ENCODE data around the gene NUBP1. TPM values are rescaled to one million over a fixed set of nuclear protein-coding genes. Genes with fewer than 3 reads are reported as not detected.
A peak's percentile ranks its signal among the peaks of the same experiment; 100 is the strongest.

NUBP1 gene
- total and polyA plus RNA-seq, 10 donors: 22.8 to 52.2 (median 42.8) TPM

DNA sequence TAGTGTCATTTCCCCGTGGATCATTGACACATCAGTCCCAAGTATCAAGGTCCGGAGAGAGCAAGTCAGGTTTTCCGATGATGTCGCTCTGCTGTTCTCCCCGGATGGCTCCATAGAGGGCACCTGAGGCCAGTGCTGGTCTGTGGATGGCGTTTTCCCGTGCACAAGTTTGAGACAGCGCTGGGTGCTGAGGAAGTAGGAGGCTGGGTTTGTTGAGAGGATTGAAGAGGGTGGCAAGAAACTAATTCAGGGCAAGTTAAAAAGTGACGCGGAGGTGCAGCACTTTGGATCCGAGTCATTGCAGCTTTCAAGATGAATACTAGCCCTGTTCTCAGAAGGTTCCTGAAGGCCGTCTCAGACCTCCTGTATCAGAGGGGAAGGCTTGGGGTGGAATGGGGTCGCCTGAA, 7.7 kb downstream of the NUBP1 start:
- Histone ChIP-seq H3K4me3 (no peak overlapping the region), H3K36me3 (peaks cover 0 to 100% (median 55%) of the 10 kb centered on the region in 6 donors), H3K27me3 (replicated peaks in 1 of 7) (no peaks in the 10 kb centered on the region), H3K4me1 (peaks cover 0 to 68% (median 26%) of the 10 kb centered on the region in 6 donors), H3K9me3 (no peaks in the 10 kb centered on the region), H3K27ac (peak overlapping the region in 4 of 8 donors; percentile 34 to 71 (median 64))
- TF ChIP-seq POLR2A (IDR thresholded peaks at IDR 0.05): no peak
- TF ChIP-seq, protein P1, sequence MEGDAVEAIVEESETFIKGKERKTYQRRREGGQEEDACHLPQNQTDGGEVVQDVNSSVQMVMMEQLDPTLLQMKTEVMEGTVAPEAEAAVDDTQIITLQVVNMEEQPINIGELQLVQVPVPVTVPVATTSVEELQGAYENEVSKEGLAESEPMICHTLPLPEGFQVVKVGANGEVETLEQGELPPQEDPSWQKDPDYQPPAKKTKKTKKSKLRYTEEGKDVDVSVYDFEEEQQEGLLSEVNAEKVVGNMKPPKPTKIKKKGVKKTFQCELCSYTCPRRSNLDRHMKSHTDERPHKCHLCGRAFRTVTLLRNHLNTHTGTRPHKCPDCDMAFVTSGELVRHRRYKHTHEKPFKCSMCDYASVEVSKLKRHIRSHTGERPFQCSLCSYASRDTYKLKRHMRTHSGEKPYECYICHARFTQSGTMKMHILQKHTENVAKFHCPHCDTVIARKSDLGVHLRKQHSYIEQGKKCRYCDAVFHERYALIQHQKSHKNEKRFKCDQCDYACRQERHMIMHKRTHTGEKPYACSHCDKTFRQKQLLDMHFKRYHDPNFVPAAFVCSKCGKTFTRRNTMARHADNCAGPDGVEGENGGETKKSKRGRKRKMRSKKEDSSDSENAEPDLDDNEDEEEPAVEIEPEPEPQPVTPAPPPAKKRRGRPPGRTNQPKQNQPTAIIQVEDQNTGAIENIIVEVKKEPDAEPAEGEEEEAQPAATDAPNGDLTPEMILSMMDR (IDR thresholded peaks at IDR 0.05 in 8 of 11, conservative IDR thresholded peaks at IDR 0.05 in 3 of 11): no peak
- TF ChIP-seq POLR2AphosphoS5 (IDR thresholded peaks at IDR 0.05): no peak
- no peak for DNase-seq
- intact Hi-C loops (cut with DNase I; ENCODE audit: low total_unique reads): no loop called here
- 60 to 80% (median 77%) methylated on average over 13 of the region's 13 CpGs for WGBS, 5 donors

DNA sequence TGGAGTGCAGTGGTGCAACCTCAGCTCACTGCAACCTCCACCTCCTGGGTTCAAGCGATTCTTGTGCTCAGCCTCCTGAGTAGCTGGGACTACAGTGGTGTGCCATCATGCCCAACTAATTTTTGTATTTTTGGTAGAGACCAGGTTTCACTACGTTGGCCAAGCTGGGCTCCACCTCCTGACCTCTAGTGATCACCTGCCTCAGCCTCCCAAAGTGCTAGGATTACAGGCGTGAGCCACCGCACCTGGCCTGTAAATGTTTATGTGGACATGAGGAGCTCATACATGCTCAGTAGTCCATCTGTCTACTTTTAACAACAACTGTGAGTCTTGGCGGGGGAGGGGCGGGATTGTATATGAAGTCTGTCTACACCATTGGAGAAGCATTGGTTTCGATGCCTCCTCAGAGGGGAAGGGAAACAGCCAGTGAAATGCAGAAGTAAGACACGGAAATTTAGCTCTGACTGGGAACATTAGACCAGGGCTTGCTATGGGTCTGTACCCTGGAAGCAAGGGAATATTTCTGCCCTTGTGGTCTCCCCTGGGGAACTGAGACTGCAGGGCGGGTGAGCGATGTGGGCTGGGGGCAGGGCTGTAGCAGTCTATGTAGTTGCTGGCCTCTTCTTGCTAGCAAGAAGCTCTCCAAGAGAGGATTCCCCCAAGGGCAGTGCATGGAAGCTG, 9.3 kb downstream of the NUBP1 start:
- intact Hi-C loops (cut with DNase I; ENCODE audit: low total_unique reads): no loop called here
- peak overlapping the region in 5 of 8 donors; percentile 33 to 80 (median 67) for H3K27ac ChIP-seq
- TF ChIP-seq, protein P1 (IDR thresholded peaks at IDR 0.05 in 8 of 11, conservative IDR thresholded peaks at IDR 0.05 in 3 of 11): no peak
- TF ChIP-seq POLR2A (IDR thresholded peaks at IDR 0.05) (no peak), POLR2AphosphoS5 (IDR thresholded peaks at IDR 0.05) (peak in 2 of 3 donors; percentile 56 to 73)
- H3K4me3 ChIP-seq: no peak overlapping the region
- 56 to 71% (median 66%) methylated on average over 10 of the region's 10 CpGs for WGBS, 5 donors
- no peaks in the 10 kb centered on the region for H3K27me3 ChIP-seq (replicated peaks in 1 of 7)
- DNase-seq: peak; percentile 84
- peaks cover 0 to 54% (median 22%) of the 10 kb centered on the region in 6 donors for H3K4me1 ChIP-seq
- peaks cover 2 to 100% (median 61%) of the 10 kb centered on the region in 6 donors for H3K36me3 ChIP-seq
- no peaks in the 10 kb centered on the region for H3K9me3 ChIP-seq

DNA sequence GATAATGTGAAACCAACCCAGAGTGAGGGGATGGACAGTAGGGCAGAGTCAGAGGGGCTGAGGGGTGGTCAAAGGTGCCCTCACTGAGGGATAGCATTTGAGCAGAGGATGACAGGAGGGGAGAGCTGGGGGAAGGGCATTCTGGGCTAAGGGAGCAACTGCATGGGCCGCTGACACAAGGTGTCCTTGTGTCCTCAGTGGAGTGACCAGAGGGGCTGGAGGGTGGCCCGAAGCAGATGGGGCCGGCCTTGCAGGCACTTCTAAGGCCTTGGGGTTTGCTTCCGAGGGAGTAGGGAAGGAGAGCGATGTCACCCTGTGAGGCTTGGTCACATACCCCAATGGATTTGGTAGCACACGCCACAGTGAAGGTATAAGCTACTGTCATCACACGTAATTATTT, 10.0 kb downstream of the NUBP1 start:
- peak overlapping the region in 5 of 8 donors; percentile 18 to 80 (median 67) for H3K27ac ChIP-seq
- 94 to 96% (median 94%) methylated on average over 7 of the region's 7 CpGs for WGBS, 5 donors
- peaks cover 2 to 100% (median 62%) of the 10 kb centered on the region in 6 donors for H3K36me3 ChIP-seq
- H3K4me3 ChIP-seq: no peak overlapping the region
- no peaks in the 10 kb centered on the region for H3K9me3 ChIP-seq
- TF ChIP-seq POLR2AphosphoS5 (IDR thresholded peaks at IDR 0.05) (no peak), POLR2A (IDR thresholded peaks at IDR 0.05) (no peak)
- TF ChIP-seq, protein P1 (IDR thresholded peaks at IDR 0.05 in 8 of 11, conservative IDR thresholded peaks at IDR 0.05 in 3 of 11): no peak
- intact Hi-C loops (cut with DNase I; ENCODE audit: low total_unique reads): no loop called here
- H3K27me3 ChIP-seq (replicated peaks in 1 of 7): no peaks in the 10 kb centered on the region
- peaks cover 0 to 51% (median 22%) of the 10 kb centered on the region in 6 donors for H3K4me1 ChIP-seq
- no peak for DNase-seq

DNA sequence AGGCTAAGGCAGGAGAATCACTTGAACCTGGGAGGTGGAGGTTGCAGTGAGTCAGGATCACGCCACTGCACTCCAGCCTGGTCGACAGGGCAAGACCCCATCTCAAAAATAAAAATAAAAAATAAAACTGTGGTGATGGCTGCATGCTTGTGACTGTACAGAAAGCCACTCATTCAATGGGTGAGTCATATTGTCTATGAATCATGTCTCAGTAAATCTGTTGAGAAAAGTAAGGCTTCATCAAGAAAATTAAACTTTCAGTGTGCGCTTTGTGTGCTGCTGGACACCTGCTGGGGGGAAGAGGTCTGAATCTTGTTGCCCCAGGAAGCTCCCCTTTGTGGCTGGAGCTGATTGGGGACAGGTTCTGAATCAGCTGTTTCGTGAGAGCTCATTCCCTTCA, 11.3 kb downstream of the NUBP1 start:
- H3K4me1 ChIP-seq: peaks cover 0 to 51% (median 22%) of the 10 kb centered on the region in 6 donors
- no peaks in the 10 kb centered on the region for H3K9me3 ChIP-seq
- no peak overlapping the region for H3K27ac ChIP-seq
- H3K27me3 ChIP-seq (replicated peaks in 1 of 7): no peaks in the 10 kb centered on the region
- 86 to 91% (median 87%) methylated on average over 4 of the region's 4 CpGs for WGBS, 5 donors
- TF ChIP-seq, protein P1 (IDR thresholded peaks at IDR 0.05 in 8 of 11, conservative IDR thresholded peaks at IDR 0.05 in 3 of 11): no peak
- TF ChIP-seq POLR2A (IDR thresholded peaks at IDR 0.05): no peak
- no peak for TF ChIP-seq POLR2AphosphoS5 (IDR thresholded peaks at IDR 0.05)
- intact Hi-C loops (cut with DNase I; ENCODE audit: low total_unique reads): no loop called here
- no peak for DNase-seq
- no peak overlapping the region for H3K4me3 ChIP-seq
- H3K36me3 ChIP-seq: peaks cover 2 to 100% (median 67%) of the 10 kb centered on the region in 6 donors
